Ovary (tissue), 9 donors: ENCODE measurements around the gene PPP6C. TPM values are rescaled to one million over a fixed set of nuclear protein-coding genes. Genes with fewer than 3 reads are reported as not detected.
"Not testable (repeated sequence)": the region's sequence is repeated elsewhere in the genome, so short reads cannot be mapped to it uniquely, and the experiment has no call there.

Source experiments
- DNase-seq, 5 donors: peaks; one replicate each; pipeline ENCODE4 v3.0.0-alpha.2; 2019 to 2020
- H3K27ac ChIP-seq, 2 donors: fragments of 200-600 bp; one replicate each; pipeline versions ENCODE4 v1.5.1 to v1.8.0; 2019 to 2022
- H3K27me3 ChIP-seq: fragments of 200-600 bp; one replicate; pipeline ENCODE4 v1.8.0; 2022
- H3K36me3 ChIP-seq: fragments of 200-600 bp; sonication (generic); one replicate; pipeline ENCODE4 v1.5.1; 2019
- H3K4me1 ChIP-seq: one replicate; pipeline ENCODE4 v1.8.1; 2013; ENCODE audit warnings: mild to moderate bottlenecking, moderate library complexity; ENCODE audit not compliant: insufficient read depth
- H3K4me3 ChIP-seq: fragments of 200-600 bp; sonication (generic); one replicate; pipeline ENCODE4 v1.5.1; 2017
- H3K9me3 ChIP-seq, 2 donors: fragments of 200-600 bp in 1 of 2; sonication (generic) in 1 of 2; one replicate each; pipeline versions ENCODE4 v1.5.1 to v1.8.1; 2013 to 2019; ENCODE audit warnings: mild to moderate bottlenecking in 1 of 2, moderate library complexity in 1 of 2
- CTCF ChIP-seq, 3 donors: fragments of 450-650 bp in 2 of 3; fragments of 200-600 bp in 1 of 3; IDR thresholded peaks; one replicate each; pipeline versions ENCODE4 v1.5.1 to v1.8.0; 2016 to 2022; ENCODE audit warnings: antibody characterized with exemption in 3 of 3, mild to moderate bottlenecking in 1 of 3
- EP300 ChIP-seq: sonication (generic); formaldehyde crosslinking; IDR thresholded peaks from one replicate; pipeline ENCODE4 v1.6.1; 2017; ENCODE audit warnings: antibody characterized with exemption
- POLR2A ChIP-seq: fragments of 450-650 bp; IDR thresholded peaks from one replicate; pipeline ENCODE4 v1.6.1; 2017; ENCODE audit warnings: antibody characterized with exemption, mild to moderate bottlenecking, moderate library complexity
- WGBS, 3 donors: extraction: QIAGEN DNeasy Blood & Tissue Kit in 1 of 3; methylation state at CpG; one replicate each; pipeline versions ENCODE4 v1.1.5 to v1.1.7; 2013 to 2017; 5-methylcytosine and 5-hydroxymethylcytosine counted together
- intact Hi-C, 4 donors: fragments of 100-400 bp; cut with DNase I; formaldehyde crosslinking; loops; one replicate each; pipeline versions ENCODE4 v1.11.0 to v1.15.1; 2022 to 2023
- polyA plus RNA-seq, 2 donors: library from polyadenylated mRNA; stranded (reverse); fragments of 200-250 nt in 1 of 2; fragments of 350-450 nt in 1 of 2; fragmentation: Illumina TruSeq in 1 of 2; extraction: RNeasy Lipid Tissue Mini Kit (QIAGEN cat#74804) in 1 of 2; gene quantifications; one replicate each; pipeline ENCODE4 v1.2.3, GENCODE V29; 2013 to 2014
- total RNA-seq, 7 donors: library from RNA; depleted of rRNA in 2 of 7; stranded (reverse); fragments of >200 nt in 2 of 7; fragmentation: NEBNext Ultra II Directional in 3 of 7; extraction: Animal tissue kit (Norgen Biotek cat#: 25700) in 3 of 7; gene quantifications; one replicate each; pipeline versions ENCODE4 v1.1.0 to v1.2.4, GENCODE V29; 2016 to 2023
- donor health status: DM: no; HTN: no; CAD: no; lungs with moderate emphysema.
- donor health status: DM: no; HTN: no; CAD: no.
- donor health status: Bipolar disorder and iron deficiency.
- donor health status: DM: yes; HTN: yes; CAD: no.
- donor health status: DM: no; HTN: no; CAD: no.
- donor health status: DM: yes; HTN: yes; CAD: no.

PPP6C gene
- total and polyA plus RNA-seq, 9 donors: 18.2 to 46.6 (median 34.6) TPM

GRCh38 chr9:125183561-125183960, 6.0 kb downstream of the PPP6C start:
- Histone ChIP-seq H3K27ac (no peak overlapping the region), H3K4me1 (peaks cover 10% of the 10 kb centered on the region), H3K4me3 (no peak overlapping the region), H3K36me3 (no peaks in the 10 kb centered on the region), H3K27me3 (no peaks in the 10 kb centered on the region), H3K9me3 (no peaks in the 10 kb centered on the region)
- 87 to 93% (median 87%) methylated on average over 2 of the region's 2 CpGs for WGBS, 3 donors
- TF ChIP-seq EP300 (no peak), CTCF (IDR thresholded peaks at IDR 0.05) (no peak), POLR2A (no peak)
- no peak for DNase-seq
- intact Hi-C loops: no loop called here

GRCh38 chr9:125183054-125183453, 6.5 kb downstream of the PPP6C start:
- 52 to 59% (median 58%) methylated on average over 2 of the region's 2 CpGs for WGBS, 3 donors
- Histone ChIP-seq H3K36me3 (no peaks in the 10 kb centered on the region), H3K27ac (no peak overlapping the region), H3K27me3 (no peaks in the 10 kb centered on the region), H3K9me3 (no peaks in the 10 kb centered on the region), H3K4me3 (no peak overlapping the region), H3K4me1 (peaks cover 7% of the 10 kb centered on the region)
- TF ChIP-seq CTCF (IDR thresholded peaks at IDR 0.05) (no peak), EP300 (no peak), POLR2A (no peak)
- DNase-seq: no peak
- intact Hi-C loops: no loop called here

- H3K4me3 ChIP-seq, H3K4me1 ChIP-seq, intact Hi-C loops, DNase-seq, H3K9me3 ChIP-seq, H3K27me3 ChIP-seq, H3K36me3 ChIP-seq, H3K27ac ChIP-seq: not testable (repeated sequence)
- 93 to 96% (median 95%) methylated on average over 4 of the region's 4 CpGs for WGBS, 3 donors
Measured at GRCh38 chr9:125181756-125182155, 7.8 kb downstream of the PPP6C start.

- Histone ChIP-seq H3K36me3 (no peaks in the 10 kb centered on the region), H3K9me3 (no peaks in the 10 kb centered on the region), H3K4me3 (no peak overlapping the region), H3K27me3 (no peaks in the 10 kb centered on the region), H3K27ac (no peak overlapping the region), H3K4me1 (peaks cover 5% of the 10 kb centered on the region)
- WGBS, 3 donors: 86 to 92% (median 91%) methylated on average over 9 of the region's 9 CpGs
- intact Hi-C loops: no loop called here
- no peak for DNase-seq
- TF ChIP-seq CTCF (IDR thresholded peaks at IDR 0.05): no peak
Measured at GRCh38 chr9:125180876-125181275, 8.7 kb downstream of the PPP6C start.

GRCh38 chr9:125179776-125180175, 9.8 kb downstream of the PPP6C start:
- intact Hi-C loops, H3K4me1 ChIP-seq: not testable (repeated sequence)
- WGBS, 3 donors: 89 to 93% (median 90%) methylated on average over 4 of the region's 4 CpGs

GRCh38 chr9:125177888-125178287, 11.7 kb downstream of the PPP6C start:
- DNase-seq: no peak
- no peak overlapping the region for H3K4me3 ChIP-seq
- no peaks in the 10 kb centered on the region for H3K4me1 ChIP-seq
- 91 to 98% (median 96%) methylated on average over 1 of the region's 1 CpG for WGBS, 3 donors
- intact Hi-C loops: no loop called here
- H3K36me3 ChIP-seq: no peaks in the 10 kb centered on the region
- no peaks in the 10 kb centered on the region for H3K27me3 ChIP-seq
- TF ChIP-seq CTCF (IDR thresholded peaks at IDR 0.05): no peak
- no peak for TF ChIP-seq POLR2A
- no peak for TF ChIP-seq EP300
- H3K27ac ChIP-seq: no peak overlapping the region
- no peaks in the 10 kb centered on the region for H3K9me3 ChIP-seq

More at GRCh38 chr9:125179776-125180175, 9.8 kb downstream of the PPP6C start:
- H3K27ac ChIP-seq, H3K27me3 ChIP-seq, H3K4me3 ChIP-seq, DNase-seq, H3K9me3 ChIP-seq, H3K36me3 ChIP-seq: not testable (repeated sequence)
